GM19099 (cell line): ENCODE measurements around the gene ID3.

Experiments
- POLR2A ChIP-seq: IDR thresholded peaks from 3 replicates; pipeline ENCODE4 v1.6.1; 2011; ENCODE audit warnings: low read depth; ENCODE audit not compliant: insufficient read length; ENCODE audit errors: extremely low read depth

The ID3 gene

GRCh38 chr1:23576338-23577055 lies 17.2 kb upstream of the ID3 start:
- no peak for TF ChIP-seq POLR2A

GRCh38 chr1:23575226-23575810 lies 16.0 kb upstream of the ID3 start:
- no peak for TF ChIP-seq POLR2A

GRCh38 chr1:23574265-23574754 lies 15.0 kb upstream of the ID3 start:
- TF ChIP-seq POLR2A = no peak

GRCh38 chr1:23573574-23574182 lies 14.4 kb upstream of the ID3 start:
- TF ChIP-seq POLR2A = no peak

- no peak for TF ChIP-seq POLR2A
Observed at GRCh38 chr1:23571465-23571864, 12.2 kb upstream of the ID3 start.

GRCh38 chr1:23570001-23570691 lies 10.8 kb upstream of the ID3 start:
- no peak for TF ChIP-seq POLR2A

GRCh38 chr1:23568608-23569383 lies 9.5 kb upstream of the ID3 start:
- TF ChIP-seq POLR2A = no peak

GRCh38 chr1:23567996-23568607 lies 8.8 kb upstream of the ID3 start:
- TF ChIP-seq POLR2A = no peak

GRCh38 chr1:23567629-23567995 lies 8.3 kb upstream of the ID3 start:
- TF ChIP-seq POLR2A = no peak

- TF ChIP-seq POLR2A = no peak
Observed at GRCh38 chr1:23566304-23566703, 7.0 kb upstream of the ID3 start.

GRCh38 chr1:23565776-23566175 lies 6.5 kb upstream of the ID3 start:
- TF ChIP-seq POLR2A = no peak

GRCh38 chr1:23564529-23565122 lies 5.3 kb upstream of the ID3 start:
- TF ChIP-seq POLR2A = no peak

GRCh38 chr1:23563755-23564374 lies 4.6 kb upstream of the ID3 start:
- no peak for TF ChIP-seq POLR2A

- TF ChIP-seq POLR2A = no peak
Observed at GRCh38 chr1:23563003-23563402, 3.7 kb upstream of the ID3 start.
